Ishikawa (cell line): ENCODE data around the gene GRPEL2.

Experiments used
- CEBPB ChIP-seq: IDR thresholded peaks from 2 replicates; pipeline ENCODE4 v1.6.1; 2012
- CREB1 ChIP-seq: IDR thresholded peaks from 2 replicates; pipeline ENCODE4 v1.6.1; 2012; ENCODE audit warnings: low read depth
- EGR1 ChIP-seq: IDR thresholded peaks from 2 replicates; pipeline ENCODE4 v1.6.1; 2012
- EP300 ChIP-seq: IDR thresholded peaks from 2 replicates; pipeline ENCODE4 v1.6.1; 2012; ENCODE audit warnings: borderline replicate concordance
- FOXM1 ChIP-seq: IDR thresholded peaks from 2 replicates; pipeline ENCODE4 v1.6.1; 2012; ENCODE audit warnings: low read depth, borderline replicate concordance
- NFIC ChIP-seq: IDR thresholded peaks from 2 replicates; pipeline ENCODE4 v1.6.1; 2012
- RAD21 ChIP-seq: IDR thresholded peaks from 2 replicates; pipeline ENCODE4 v1.6.1; 2012; ENCODE audit warnings: low read depth
- TAF1 ChIP-seq: IDR thresholded peaks from 2 replicates; pipeline ENCODE4 v1.6.1; 2012; ENCODE audit warnings: low read depth, mild to moderate bottlenecking
- TCF12 ChIP-seq: IDR thresholded peaks from 2 replicates; pipeline ENCODE4 v1.6.1; 2012; ENCODE audit warnings: low read depth
- TEAD4 ChIP-seq: IDR thresholded peaks from 2 replicates; pipeline ENCODE4 v1.6.1; 2012
- YY1 ChIP-seq: IDR thresholded peaks from 2 replicates; pipeline ENCODE4 v1.6.1; 2012; ENCODE audit warnings: low read depth
- ZBTB7A ChIP-seq: IDR thresholded peaks from 2 replicates; pipeline ENCODE4 v1.6.1; 2012; ENCODE audit warnings: low read depth
- TF ChIP-seq, protein P1 (sequence below): IDR thresholded peaks from 2 replicates; pipeline ENCODE4 v1.6.1; 2012; ENCODE audit warnings: low read depth, mild to moderate bottlenecking
- TF ChIP-seq, protein P2 (sequence below): IDR thresholded peaks from 2 replicates; pipeline ENCODE4 v1.6.1; 2012
- TF ChIP-seq, protein P3 (sequence below): IDR thresholded peaks from 2 replicates; pipeline ENCODE4 v1.6.1; 2012

The GRPEL2 gene

DNA sequence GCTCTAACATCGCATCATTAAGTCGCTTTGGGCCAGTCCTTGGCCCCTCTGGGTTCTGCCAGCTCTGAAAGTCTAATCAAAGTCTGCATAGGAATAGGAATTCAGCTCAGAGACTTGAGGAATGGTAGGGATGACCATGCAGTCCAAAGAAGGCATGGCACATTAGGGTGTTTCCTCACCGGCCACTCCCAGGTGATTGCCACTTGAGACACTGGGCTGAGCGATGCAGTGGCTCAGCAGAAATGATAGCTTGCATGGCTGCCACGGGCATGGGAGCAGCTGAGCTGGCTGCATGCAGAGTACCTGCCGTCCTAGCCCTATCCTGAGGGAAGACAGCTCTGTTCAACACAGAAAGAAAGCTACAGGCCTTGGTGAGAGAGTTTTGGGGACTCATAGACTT, 44.9 kb upstream of the GRPEL2 start:
- no peak for TF ChIP-seq CEBPB
- no peak for TF ChIP-seq ZBTB7A
- no peak for TF ChIP-seq RAD21
- TF ChIP-seq TCF12 = no peak

DNA sequence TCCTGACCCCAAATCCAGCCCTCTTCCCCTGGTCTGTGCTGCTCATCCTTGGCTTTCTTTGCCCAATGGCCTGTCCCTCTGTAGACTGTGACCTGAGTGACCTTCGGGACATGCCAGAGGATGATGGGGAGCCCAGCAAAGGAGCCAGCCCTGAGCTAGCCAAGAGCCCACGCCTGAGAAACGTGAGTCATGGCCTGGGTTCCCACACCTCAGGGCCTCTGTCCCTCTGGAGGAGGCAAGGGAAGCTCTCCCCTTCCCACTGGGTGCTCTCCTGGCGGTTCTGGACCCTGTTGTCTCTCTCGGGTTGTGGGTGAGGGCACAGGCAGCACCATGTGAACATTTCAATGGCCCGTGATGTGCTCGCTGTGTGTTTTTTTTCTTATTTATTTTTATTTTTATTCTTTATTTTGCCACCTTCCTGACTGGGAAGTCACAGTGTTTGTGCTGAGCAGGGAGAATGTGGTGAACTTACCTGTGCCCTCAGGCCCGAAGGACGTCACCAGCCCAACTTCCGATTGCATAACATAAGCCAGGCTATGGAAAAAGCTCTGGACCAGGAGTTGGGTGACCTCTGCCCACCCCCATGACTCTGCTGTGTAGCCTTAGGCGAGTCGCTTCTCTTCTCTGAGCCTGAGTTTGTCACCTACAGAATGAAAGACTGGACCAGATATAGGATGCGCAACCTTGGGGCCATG, 44.1 kb upstream of the GRPEL2 start:
- TF ChIP-seq CREB1 (no peak), TEAD4 (no peak)
- TF ChIP-seq, protein P1, sequence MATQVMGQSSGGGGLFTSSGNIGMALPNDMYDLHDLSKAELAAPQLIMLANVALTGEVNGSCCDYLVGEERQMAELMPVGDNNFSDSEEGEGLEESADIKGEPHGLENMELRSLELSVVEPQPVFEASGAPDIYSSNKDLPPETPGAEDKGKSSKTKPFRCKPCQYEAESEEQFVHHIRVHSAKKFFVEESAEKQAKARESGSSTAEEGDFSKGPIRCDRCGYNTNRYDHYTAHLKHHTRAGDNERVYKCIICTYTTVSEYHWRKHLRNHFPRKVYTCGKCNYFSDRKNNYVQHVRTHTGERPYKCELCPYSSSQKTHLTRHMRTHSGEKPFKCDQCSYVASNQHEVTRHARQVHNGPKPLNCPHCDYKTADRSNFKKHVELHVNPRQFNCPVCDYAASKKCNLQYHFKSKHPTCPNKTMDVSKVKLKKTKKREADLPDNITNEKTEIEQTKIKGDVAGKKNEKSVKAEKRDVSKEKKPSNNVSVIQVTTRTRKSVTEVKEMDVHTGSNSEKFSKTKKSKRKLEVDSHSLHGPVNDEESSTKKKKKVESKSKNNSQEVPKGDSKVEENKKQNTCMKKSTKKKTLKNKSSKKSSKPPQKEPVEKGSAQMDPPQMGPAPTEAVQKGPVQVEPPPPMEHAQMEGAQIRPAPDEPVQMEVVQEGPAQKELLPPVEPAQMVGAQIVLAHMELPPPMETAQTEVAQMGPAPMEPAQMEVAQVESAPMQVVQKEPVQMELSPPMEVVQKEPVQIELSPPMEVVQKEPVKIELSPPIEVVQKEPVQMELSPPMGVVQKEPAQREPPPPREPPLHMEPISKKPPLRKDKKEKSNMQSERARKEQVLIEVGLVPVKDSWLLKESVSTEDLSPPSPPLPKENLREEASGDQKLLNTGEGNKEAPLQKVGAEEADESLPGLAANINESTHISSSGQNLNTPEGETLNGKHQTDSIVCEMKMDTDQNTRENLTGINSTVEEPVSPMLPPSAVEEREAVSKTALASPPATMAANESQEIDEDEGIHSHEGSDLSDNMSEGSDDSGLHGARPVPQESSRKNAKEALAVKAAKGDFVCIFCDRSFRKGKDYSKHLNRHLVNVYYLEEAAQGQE = no peak
- TF ChIP-seq, protein P2, sequence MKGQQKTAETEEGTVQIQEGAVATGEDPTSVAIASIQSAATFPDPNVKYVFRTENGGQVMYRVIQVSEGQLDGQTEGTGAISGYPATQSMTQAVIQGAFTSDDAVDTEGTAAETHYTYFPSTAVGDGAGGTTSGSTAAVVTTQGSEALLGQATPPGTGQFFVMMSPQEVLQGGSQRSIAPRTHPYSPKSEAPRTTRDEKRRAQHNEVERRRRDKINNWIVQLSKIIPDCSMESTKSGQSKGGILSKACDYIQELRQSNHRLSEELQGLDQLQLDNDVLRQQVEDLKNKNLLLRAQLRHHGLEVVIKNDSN = no peak
- TF ChIP-seq, protein P3, sequence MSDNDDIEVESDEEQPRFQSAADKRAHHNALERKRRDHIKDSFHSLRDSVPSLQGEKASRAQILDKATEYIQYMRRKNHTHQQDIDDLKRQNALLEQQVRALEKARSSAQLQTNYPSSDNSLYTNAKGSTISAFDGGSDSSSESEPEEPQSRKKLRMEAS = no peak

DNA sequence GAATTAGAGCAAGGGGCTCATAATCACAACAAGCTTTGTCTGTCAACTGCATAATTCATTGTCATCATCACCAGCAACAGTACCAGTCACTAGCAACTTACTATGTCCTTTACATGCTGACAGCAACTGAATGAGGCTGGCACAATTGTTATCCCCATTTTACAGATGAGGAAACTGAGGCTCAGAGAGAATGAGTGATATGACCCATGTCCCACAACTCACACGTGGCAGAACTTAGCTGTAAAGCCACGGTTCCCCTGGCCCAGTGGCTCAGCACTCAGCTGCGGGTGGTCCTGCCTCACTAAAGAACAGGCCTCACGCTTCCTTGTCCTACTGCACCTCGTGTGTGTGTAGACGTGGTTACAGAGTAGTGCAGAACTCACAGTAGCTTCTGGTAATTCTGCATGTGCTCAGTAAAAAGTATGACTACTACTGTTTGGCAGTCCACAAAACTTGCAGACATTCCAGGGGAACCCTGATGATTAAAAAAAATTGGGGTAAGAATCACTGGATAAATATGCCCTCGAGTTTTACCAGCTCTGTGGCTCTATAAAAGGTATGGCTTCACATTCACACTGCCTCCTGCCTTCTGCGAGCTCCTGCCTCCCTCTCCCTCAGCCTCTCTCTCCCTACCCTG, 43.4 kb upstream of the GRPEL2 start:
- no peak for TF ChIP-seq RAD21
- no peak for TF ChIP-seq ZBTB7A
- TF ChIP-seq, protein P3 = no peak
- TF ChIP-seq FOXM1 = no peak
- TF ChIP-seq, protein P1 = no peak
- TF ChIP-seq EP300 = no peak
- no peak for TF ChIP-seq TCF12
- TF ChIP-seq TEAD4 = no peak

DNA sequence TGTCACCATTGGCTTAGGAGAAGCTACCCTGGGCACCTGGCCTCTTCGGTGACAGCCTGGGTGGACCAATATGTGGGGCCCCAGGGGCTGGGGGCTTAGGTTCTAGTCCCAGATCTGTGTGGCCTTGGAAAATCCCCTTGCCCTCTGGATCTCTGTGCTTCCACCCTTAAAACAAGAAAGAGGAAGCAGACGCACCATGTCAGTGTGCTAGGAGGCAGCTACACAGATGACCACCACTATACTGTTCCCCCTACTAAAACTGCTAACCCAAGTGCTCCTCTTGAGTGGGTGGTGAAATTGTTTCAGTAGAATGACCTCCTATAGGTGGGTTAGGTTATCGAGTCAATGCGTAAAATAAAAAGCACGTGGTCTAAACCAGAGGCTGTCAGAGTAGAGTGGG, 42.7 kb upstream of the GRPEL2 start:
- TF ChIP-seq CEBPB (no peak), CREB1 (no peak), EGR1 (no peak), NFIC (no peak), TAF1 (no peak), ZBTB7A (no peak), RAD21 (no peak), TCF12 (no peak), FOXM1 (no peak), EP300 (no peak), YY1 (no peak), TEAD4 (no peak)
- TF ChIP-seq, protein P1 = no peak
- TF ChIP-seq, protein P3 = no peak
- TF ChIP-seq, protein P2 = no peak

DNA sequence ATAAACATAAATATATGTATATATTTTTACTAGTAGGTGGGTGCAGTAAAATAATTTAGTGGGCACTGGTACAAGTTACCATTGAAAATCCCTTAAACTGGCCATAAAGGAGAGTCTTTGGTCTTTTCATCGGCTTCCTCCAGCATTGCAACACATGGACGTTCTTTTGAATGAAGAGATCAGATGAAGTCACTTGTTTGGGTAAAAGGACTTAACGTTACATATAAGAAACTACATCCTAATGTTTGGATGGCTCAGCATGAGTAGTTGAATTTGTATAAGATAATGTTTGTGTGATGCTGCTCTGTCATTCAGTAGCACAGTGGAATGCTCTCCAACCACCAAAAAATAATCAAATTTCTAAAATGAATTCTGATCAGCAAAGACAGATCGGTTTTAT, 42.1 kb upstream of the GRPEL2 start:
- TF ChIP-seq YY1 (no peak), CEBPB (no peak), EGR1 (no peak), TAF1 (no peak), TEAD4 (no peak), FOXM1 (no peak)
- TF ChIP-seq, protein P3 = no peak
